Measurements from ENCODE around the gene ZZZ3. TPM values are rescaled to one million over a fixed set of nuclear protein-coding genes. Genes with fewer than 3 reads are reported as not detected.

ZZZ3 gene
- total RNA-seq, 4 donors from 2014 or later = 39.1 to 55.7 (median 45.9) TPM

DNA sequence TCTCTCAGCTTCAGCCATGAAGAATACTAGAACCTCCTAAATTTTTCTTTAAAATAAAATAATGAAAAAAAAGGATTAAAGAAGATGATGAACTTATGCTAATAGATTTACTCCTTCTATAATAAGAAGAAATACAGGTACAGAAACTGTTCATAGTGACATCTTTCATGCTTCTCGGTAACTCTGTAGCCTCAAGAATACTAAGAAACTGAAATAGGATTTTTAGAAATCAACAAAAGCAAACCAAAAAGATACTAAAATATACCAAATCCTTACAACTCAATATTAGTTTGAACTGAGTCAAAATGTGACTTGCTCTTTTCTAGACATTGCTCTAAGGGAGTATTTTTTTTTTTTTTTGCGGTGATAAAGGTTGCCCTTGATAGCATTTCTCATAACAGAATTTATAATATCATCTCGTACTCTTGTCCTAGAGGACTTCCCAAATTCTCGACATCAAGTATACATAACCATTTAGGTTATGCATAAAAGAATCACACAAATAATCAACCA is 42.8 kb downstream of the ZZZ3 start:
- no peak overlapping the region for H3K4me3 ChIP-seq (ENCODE audit: low read depth, poor library complexity, severe bottlenecking)
- intact Hi-C loops (cut with DNase I; ENCODE audit: low total_unique reads) = no loop called here
- WGBS, 2 donors = 96 to 99% methylated on average over 4 of the region's 4 CpGs
- TF ChIP-seq CTCF (IDR thresholded peaks at IDR 0.05) = no peak
- no peak for TF ChIP-seq POLR2A (IDR thresholded peaks at IDR 0.05)
- no peak for DNase-seq (ENCODE audit: low spot score in 2 of 2)

- intact Hi-C loops (cut with DNase I; ENCODE audit: low total_unique reads) = no loop called here
- TF ChIP-seq CTCF (IDR thresholded peaks at IDR 0.05) (no peak), POLR2A (IDR thresholded peaks at IDR 0.05) (no peak)
- H3K4me3 ChIP-seq (ENCODE audit: low read depth, poor library complexity, severe bottlenecking) = no peak overlapping the region
- DNase-seq (ENCODE audit: low spot score in 2 of 2) = no peak
- WGBS, 2 donors = 62 to 73% methylated on average over 3 of the region's 3 CpGs
Observed at GRCh38 chr1:77639056-77639455, 43.4 kb downstream of the ZZZ3 start.

- H3K4me3 ChIP-seq (ENCODE audit: low read depth, poor library complexity, severe bottlenecking) = no peak overlapping the region
- TF ChIP-seq POLR2A (IDR thresholded peaks at IDR 0.05) (no peak), CTCF (IDR thresholded peaks at IDR 0.05) (no peak)
- intact Hi-C loops (cut with DNase I; ENCODE audit: low total_unique reads) = no loop called here
- 57 to 67% methylated on average over 4 of the region's 4 CpGs for WGBS, 2 donors
- DNase-seq (ENCODE audit: low spot score in 2 of 2) = no peak
Observed at GRCh38 chr1:77636864-77637263, 45.6 kb downstream of the ZZZ3 start.

Other genes starting within 250 kb of the ZZZ3 start
- 10 to 100 TPM; 38.4 to 54.6 (median 40.7) TPM for gene USP33, start 77.2 kb upstream of the ZZZ3 start, total RNA-seq
- 10 to 100 TPM in 1 of 4 donors, 1 to 10 TPM in 3; 7.7 to 13.6 (median 9.5) TPM for gene MIGA1, start 97.0 kb upstream of the ZZZ3 start, total RNA-seq
- 1 to 10 TPM in 3 of 4 donors, under 1 TPM in 1; 0.84 to 4.3 (median 2.0) TPM for gene NEXN, start 206.0 kb upstream of the ZZZ3 start, total RNA-seq